Measurements from ENCODE around the gene DSCAML1.

DNA sequence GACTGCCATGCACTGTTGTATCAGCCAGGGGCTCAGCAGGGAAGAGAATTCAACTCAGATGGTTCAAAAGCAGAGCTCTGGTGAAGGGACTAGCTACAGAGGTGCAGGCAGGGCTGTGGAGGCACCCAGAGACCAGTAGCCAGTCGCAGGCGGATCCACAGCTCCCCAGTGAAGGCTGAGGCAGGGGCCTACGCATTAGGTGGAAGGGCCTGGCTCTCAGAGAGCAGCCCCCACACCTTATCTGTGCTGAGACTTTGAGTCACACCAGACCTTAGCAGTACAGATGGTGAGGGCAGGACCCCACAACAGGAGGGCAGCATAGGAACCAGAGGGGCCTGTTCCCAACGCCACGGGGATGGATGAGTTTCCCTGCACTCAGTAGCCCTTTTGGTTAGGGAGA lies 189.6 kb downstream of the DSCAML1 start:
- TF ChIP-seq PPARA (CRISPR knock-in tag; IDR thresholded peaks at IDR 0.05; ENCODE audit: borderline replicate concordance) (no peak), ZFP3 (CRISPR knock-in tag; IDR thresholded peaks at IDR 0.05) (no peak), ISL1 (CRISPR knock-in tag; IDR thresholded peaks at IDR 0.05) (no peak)

Data from SK-N-SH treated with all-trans-retinoic acid at 6 μM for 48 hours (cell line).